BLaER1 (cell line): ENCODE data around the gene ATXN7L1.

ENCODE experiments used
- H3K27ac ChIP-seq: shearing (Covaris generic); formaldehyde crosslinking; 2 replicates; pipeline ENCODE4 v1.8.1; 2022
- H3K27me3 ChIP-seq: shearing (Covaris generic); formaldehyde crosslinking; 2 replicates; pipeline ENCODE4 v1.8.1; 2022
- H3K36me3 ChIP-seq: shearing (Covaris generic); formaldehyde crosslinking; 2 replicates; pipeline ENCODE4 v1.8.1; 2022
- H3K4me1 ChIP-seq: shearing (Covaris generic); formaldehyde crosslinking; 2 replicates; pipeline ENCODE4 v1.8.1; 2022
- H3K4me2 ChIP-seq: shearing (Covaris generic); formaldehyde crosslinking; 2 replicates; pipeline ENCODE4 v1.8.1; 2022
- H3K4me3 ChIP-seq: shearing (Covaris generic); formaldehyde crosslinking; 2 replicates; pipeline ENCODE4 v1.8.1; 2022
- H3K9ac ChIP-seq: shearing (Covaris generic); formaldehyde crosslinking; 2 replicates; pipeline ENCODE4 v1.8.1; 2022
- H3K9me3 ChIP-seq: shearing (Covaris generic); formaldehyde crosslinking; 2 replicates; pipeline ENCODE4 v1.8.1; 2022
- H4K20me1 ChIP-seq: shearing (Covaris generic); formaldehyde crosslinking; 2 replicates; pipeline ENCODE4 v1.8.1; 2022
- Cebpa-rat ChIP-seq: shearing (Covaris generic); IDR thresholded peaks from 2 replicates; pipeline ENCODE4 v1.8.1; 2022

The ATXN7L1 gene

GRCh38 chr7:105644937-105645336, 231.5 kb downstream of the ATXN7L1 start:
- no peaks in the 10 kb centered on the region for H3K27me3 ChIP-seq
- peaks cover 63% of the 10 kb centered on the region for H3K36me3 ChIP-seq
- no peak overlapping the region for H3K4me2 ChIP-seq
- no peak for TF ChIP-seq Cebpa-rat
- no peak overlapping the region for H3K27ac ChIP-seq
- H3K4me3 ChIP-seq: no peak overlapping the region
- H3K9ac ChIP-seq: no peak overlapping the region
- H3K4me1 ChIP-seq: 0 out of 2 replicates have a peak, but pooled peaks cover 4% of the 10 kb centered on the region
- peaks cover 23% of the 10 kb centered on the region; the same call in 1 of the 2 replicates for H4K20me1 ChIP-seq
- H3K9me3 ChIP-seq: no peaks in the 10 kb centered on the region

DNA sequence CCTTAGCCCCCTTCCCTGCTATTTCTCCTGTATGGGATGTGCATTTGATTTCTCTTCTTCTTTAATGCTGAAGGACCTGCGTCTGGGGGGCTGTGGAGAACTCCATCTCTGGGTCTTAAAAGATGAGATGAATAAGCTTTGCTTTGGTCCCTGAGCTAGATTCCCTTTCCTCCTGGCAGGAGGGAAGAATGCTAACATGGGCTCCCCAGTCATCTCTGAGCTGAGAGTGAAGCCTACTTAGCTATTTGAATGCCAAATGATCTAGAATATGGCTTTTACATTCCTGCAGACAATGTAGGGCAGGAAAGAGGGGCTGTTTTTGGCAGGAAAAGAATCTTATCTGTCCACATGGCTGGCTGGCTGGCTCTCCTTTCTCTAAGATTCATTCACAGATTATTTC, 232.5 kb downstream of the ATXN7L1 start:
- Histone ChIP-seq H3K9me3 (no peaks in the 10 kb centered on the region), H3K36me3 (peaks cover 64% of the 10 kb centered on the region), H3K9ac (no peak overlapping the region), H4K20me1 (0 out of 2 replicates have a peak, but pooled peaks cover 16% of the 10 kb centered on the region), H3K4me2 (no peak overlapping the region), H3K27me3 (no peaks in the 10 kb centered on the region), H3K27ac (no peak overlapping the region), H3K4me3 (no peak overlapping the region), H3K4me1 (0 out of 2 replicates have a peak, but pooled peaks cover 4% of the 10 kb centered on the region)
- TF ChIP-seq Cebpa-rat: no peak

- H3K36me3 ChIP-seq: peaks cover 64% of the 10 kb centered on the region
- H3K9ac ChIP-seq: no peak overlapping the region
- H3K9me3 ChIP-seq: no peaks in the 10 kb centered on the region
- H3K4me1 ChIP-seq: 0 out of 2 replicates have a peak, but pooled peaks cover under 1% of the 10 kb centered on the region
- no peak overlapping the region for H3K4me2 ChIP-seq
- no peak overlapping the region for H3K27ac ChIP-seq
- H3K27me3 ChIP-seq: no peaks in the 10 kb centered on the region
- no peak overlapping the region for H3K4me3 ChIP-seq
- TF ChIP-seq Cebpa-rat: no peak
- H4K20me1 ChIP-seq: 0 out of 2 replicates have a peak, but pooled peaks cover 12% of the 10 kb centered on the region
Measured at GRCh38 chr7:105643384-105643783, 233.0 kb downstream of the ATXN7L1 start.

DNA sequence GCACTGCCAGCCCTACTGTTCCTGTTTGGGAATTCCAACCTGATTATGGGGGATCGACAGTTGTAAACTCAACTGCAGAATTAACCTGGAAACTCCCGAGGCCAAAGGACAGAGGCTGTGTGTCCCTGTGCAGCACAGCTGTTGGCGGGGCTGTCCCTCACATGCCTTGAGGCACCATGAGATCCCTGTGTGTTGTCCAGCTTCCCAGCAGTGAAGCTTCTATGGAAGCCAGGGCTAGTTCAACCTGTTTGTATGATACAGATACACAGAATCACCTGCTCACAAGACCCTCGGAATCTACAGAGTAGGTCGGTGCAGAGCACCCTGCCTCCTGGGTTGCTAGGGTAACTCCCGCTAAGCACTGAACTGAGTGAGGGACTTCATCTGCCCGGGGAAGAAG, 234.1 kb downstream of the ATXN7L1 start:
- H3K4me1 ChIP-seq: no peaks in the 10 kb centered on the region

GRCh38 chr7:105640956-105641810, 235.2 kb downstream of the ATXN7L1 start:
- H3K4me1 ChIP-seq: no peaks in the 10 kb centered on the region
- no peaks in the 10 kb centered on the region for H3K9me3 ChIP-seq
- 0 out of 2 replicates have a peak, but pooled peaks cover 8% of the 10 kb centered on the region for H4K20me1 ChIP-seq
- no peak overlapping the region for H3K4me2 ChIP-seq
- no peak for TF ChIP-seq Cebpa-rat
- peaks cover 75% of the 10 kb centered on the region for H3K36me3 ChIP-seq
- no peaks in the 10 kb centered on the region for H3K27me3 ChIP-seq
- H3K4me3 ChIP-seq: no peak overlapping the region
- no peak overlapping the region for H3K27ac ChIP-seq
- H3K9ac ChIP-seq: no peak overlapping the region

More for the DNA sequence above, 234.1 kb downstream of the ATXN7L1 start:
- Histone ChIP-seq H3K27me3 (no peaks in the 10 kb centered on the region), H3K4me2 (no peak overlapping the region), H3K9ac (no peak overlapping the region), H3K27ac (no peak overlapping the region), H3K36me3 (peaks cover 64% of the 10 kb centered on the region), H4K20me1 (0 out of 2 replicates have a peak, but pooled peaks cover 8% of the 10 kb centered on the region), H3K4me3 (no peak overlapping the region), H3K9me3 (no peaks in the 10 kb centered on the region)
- no peak for TF ChIP-seq Cebpa-rat

- no peaks in the 10 kb centered on the region for H3K4me1 ChIP-seq
- 0 out of 2 replicates have a peak, but pooled peaks cover 8% of the 10 kb centered on the region for H4K20me1 ChIP-seq
- no peak overlapping the region for H3K27ac ChIP-seq
- H3K36me3 ChIP-seq: peaks cover 84% of the 10 kb centered on the region
- no peak overlapping the region for H3K4me3 ChIP-seq
- H3K9me3 ChIP-seq: no peaks in the 10 kb centered on the region
- no peak overlapping the region for H3K4me2 ChIP-seq
- no peaks in the 10 kb centered on the region for H3K27me3 ChIP-seq
- H3K9ac ChIP-seq: no peak overlapping the region
- TF ChIP-seq Cebpa-rat: no peak
Measured at GRCh38 chr7:105639667-105640493, 236.5 kb downstream of the ATXN7L1 start.

DNA sequence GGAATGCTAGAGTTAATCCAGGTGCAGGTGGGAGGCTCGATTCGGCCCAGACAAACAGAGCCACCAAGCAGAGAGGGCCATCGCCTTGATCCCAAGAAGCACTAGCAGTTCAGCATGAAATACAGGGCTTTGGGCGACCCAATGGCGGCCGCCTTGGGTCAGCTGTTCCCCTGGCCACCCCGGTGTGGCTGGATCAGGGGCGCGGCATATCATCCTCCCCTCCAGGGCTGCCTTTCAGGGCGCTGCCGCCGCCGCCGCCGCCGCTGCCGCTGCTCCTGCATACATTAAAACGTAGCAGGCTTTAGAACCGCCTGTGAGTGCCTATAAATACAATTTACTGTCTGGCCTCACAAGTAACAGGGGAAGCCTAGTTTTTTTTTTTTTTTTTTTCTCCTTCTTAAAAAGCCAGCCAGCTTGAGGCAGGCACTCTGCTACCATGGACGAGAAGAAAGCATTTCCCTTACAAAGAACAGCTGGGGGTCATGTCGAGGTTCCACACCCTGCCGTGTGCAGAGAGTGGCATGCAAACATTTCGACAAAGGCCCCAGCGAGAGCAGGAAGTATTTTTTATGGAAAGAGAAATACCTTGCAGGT, 237.4 kb downstream of the ATXN7L1 start:
- Histone ChIP-seq H3K36me3 (peaks cover 93% of the 10 kb centered on the region), H3K9me3 (no peaks in the 10 kb centered on the region), H4K20me1 (0 out of 2 replicates have a peak, but pooled peaks cover 8% of the 10 kb centered on the region), H3K4me3 (no peak overlapping the region), H3K27ac (no peak overlapping the region), H3K4me1 (no peaks in the 10 kb centered on the region), H3K4me2 (no peak overlapping the region), H3K27me3 (no peaks in the 10 kb centered on the region), H3K9ac (no peak overlapping the region)
- TF ChIP-seq Cebpa-rat: no peak

GRCh38 chr7:105638334-105638733, 238.1 kb downstream of the ATXN7L1 start:
- Histone ChIP-seq H3K4me2 (no peak overlapping the region), H3K36me3 (peaks cover 95% of the 10 kb centered on the region), H3K9me3 (no peaks in the 10 kb centered on the region), H3K9ac (no peak overlapping the region), H4K20me1 (0 out of 2 replicates have a peak, but pooled peaks cover 8% of the 10 kb centered on the region), H3K27me3 (no peaks in the 10 kb centered on the region), H3K27ac (no peak overlapping the region), H3K4me3 (no peak overlapping the region), H3K4me1 (no peaks in the 10 kb centered on the region)
- no peak for TF ChIP-seq Cebpa-rat

DNA sequence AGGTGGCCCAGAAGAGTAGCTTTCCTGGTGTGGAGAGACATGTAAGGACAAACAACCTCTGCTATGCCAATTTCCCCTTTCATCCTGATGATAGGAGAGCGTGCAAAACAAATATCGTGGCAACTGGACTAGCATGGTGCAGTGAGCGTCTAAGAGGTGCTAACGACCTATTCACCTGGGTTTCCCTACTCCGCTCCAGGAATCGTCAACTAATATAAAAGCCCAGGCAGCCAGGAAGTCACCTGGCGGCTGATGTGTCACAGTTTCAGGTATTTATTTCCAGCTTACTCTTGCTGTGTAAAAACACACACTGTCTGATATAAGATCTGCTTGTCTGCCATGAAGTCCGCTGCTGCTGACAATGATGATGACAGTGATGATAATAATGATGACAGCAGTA, 238.6 kb downstream of the ATXN7L1 start:
- Histone ChIP-seq H3K4me2 (no peak overlapping the region), H4K20me1 (0 out of 2 replicates have a peak, but pooled peaks cover 8% of the 10 kb centered on the region), H3K9me3 (no peaks in the 10 kb centered on the region), H3K4me3 (no peak overlapping the region), H3K4me1 (no peaks in the 10 kb centered on the region), H3K27me3 (no peaks in the 10 kb centered on the region), H3K27ac (no peak overlapping the region), H3K36me3 (peaks cover 90% of the 10 kb centered on the region), H3K9ac (no peak overlapping the region)
- no peak for TF ChIP-seq Cebpa-rat
